GM18505 (cell line): Measurements from ENCODE around the gene DDX41.
"Not testable (repeated sequence)": the region's sequence is repeated elsewhere in the genome, so short reads cannot be mapped to it uniquely, and the experiment has no call there.

Source experiments
- ATAC-seq: cut with Tn5 transposase; IDR thresholded peaks from one replicate; pipeline ENCODE4 v1.9.1; 2021; ENCODE audit not compliant: unreplicated experiment
- POLR2A ChIP-seq: IDR thresholded peaks from 4 replicates; pipeline ENCODE4 v1.6.1; 2011; ENCODE audit warnings: borderline replicate concordance; ENCODE audit not compliant: insufficient read depth, insufficient read length; ENCODE audit errors: extremely low read depth

The DDX41 gene

GRCh38 chr5:177547736-177548135, 31.0 kb upstream of the DDX41 start:
- TF ChIP-seq POLR2A: no peak
- ATAC-seq: no peak

DNA sequence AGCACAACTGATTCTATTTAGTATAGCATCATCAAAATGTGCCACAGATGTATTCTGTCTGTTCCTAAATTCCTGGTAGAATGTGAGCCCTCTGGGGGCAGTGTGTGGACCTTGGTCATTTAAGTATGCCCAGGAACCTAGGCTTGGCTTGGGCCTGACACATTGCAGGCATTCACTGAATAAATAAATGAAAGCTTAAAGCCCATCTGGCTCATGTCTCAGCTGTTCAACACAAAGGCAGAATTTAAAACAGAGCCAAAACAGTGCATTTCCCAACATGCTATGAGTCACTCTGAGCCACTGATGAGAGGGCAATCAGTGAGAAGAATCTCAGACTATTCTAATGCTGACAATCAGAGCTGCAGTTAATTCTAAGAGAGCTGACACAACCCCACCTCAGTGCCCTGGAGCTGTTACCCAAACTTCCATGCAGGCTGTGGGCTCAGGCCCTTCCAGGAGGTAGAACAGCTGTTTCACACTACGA, 29.5 kb upstream of the DDX41 start:
- TF ChIP-seq POLR2A: no peak
- ATAC-seq: no peak

DNA sequence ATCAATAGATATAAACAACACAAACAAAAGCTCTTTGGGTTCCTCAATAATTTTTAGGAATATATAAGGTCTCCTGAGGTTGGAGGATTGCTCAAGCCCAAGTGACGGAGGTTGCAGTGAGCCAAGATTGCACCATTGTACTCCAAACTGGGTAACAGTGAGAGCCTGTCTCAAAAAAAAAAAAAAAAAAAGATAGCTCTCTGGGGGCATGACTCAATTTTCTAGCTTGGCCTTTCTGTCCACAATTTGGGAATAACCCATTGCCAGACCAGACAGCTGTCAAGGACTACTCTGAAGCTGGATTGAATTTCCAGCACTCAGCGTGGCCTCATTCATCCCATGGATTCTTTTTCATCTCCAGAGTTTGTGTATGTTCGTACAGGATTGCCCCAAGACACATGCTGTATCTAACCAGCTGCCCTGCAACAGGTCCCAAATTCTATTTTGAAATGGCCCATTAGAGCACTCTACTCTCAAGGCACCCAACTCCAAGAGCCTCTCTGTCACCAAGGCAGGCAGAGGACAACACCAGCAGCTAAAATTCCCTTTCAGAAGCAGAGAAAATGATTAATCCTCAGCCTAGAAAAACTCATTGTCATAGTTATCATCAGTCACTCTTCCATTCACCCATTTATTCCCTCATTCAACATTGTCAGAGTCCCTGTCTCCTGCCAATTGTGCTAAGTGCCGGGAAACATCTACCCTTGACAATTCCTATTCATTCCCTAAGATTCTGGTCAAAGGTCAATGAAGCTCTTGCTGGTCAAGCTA, 28.9 kb upstream of the DDX41 start:
- ATAC-seq: no peak
- no peak for TF ChIP-seq POLR2A

- TF ChIP-seq POLR2A: no peak
- no peak for ATAC-seq
Observed at GRCh38 chr5:177542816-177543465, 26.2 kb upstream of the DDX41 start.

DNA sequence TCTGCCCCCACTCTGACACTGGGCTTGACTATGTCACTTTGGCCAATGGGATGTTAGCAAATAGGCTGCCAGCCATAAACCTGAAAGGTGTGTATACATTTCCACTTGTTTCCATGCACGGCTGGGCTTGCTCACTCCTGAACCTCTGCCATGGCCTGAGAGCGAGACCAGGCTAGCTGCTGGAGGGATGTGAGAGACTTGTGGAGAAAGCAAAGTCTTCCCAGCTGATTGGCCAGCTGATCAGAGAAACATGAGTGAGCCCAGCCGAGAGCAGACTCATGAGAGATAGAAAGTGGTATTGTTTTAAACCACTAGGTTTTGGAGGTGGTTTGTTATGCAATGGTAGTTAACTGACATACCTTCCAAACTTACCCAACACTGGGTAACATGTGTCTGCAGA, 23.7 kb upstream of the DDX41 start:
- no peak for TF ChIP-seq POLR2A

GRCh38 chr5:177539411-177539810, 22.6 kb upstream of the DDX41 start:
- ATAC-seq: no peak
- TF ChIP-seq POLR2A: no peak

More for the DNA sequence above, 23.7 kb upstream of the DDX41 start:
- ATAC-seq: no peak

GRCh38 chr5:177538876-177539275, 22.1 kb upstream of the DDX41 start:
- no peak for TF ChIP-seq POLR2A

GRCh38 chr5:177537389-177538361, 20.9 kb upstream of the DDX41 start:
- TF ChIP-seq POLR2A: no peak
- no peak for ATAC-seq

More at GRCh38 chr5:177538876-177539275, 22.1 kb upstream of the DDX41 start:
- no peak for ATAC-seq

- ATAC-seq: no peak
- no peak for TF ChIP-seq POLR2A
Observed at GRCh38 chr5:177536386-177536785, 19.6 kb upstream of the DDX41 start.

DNA sequence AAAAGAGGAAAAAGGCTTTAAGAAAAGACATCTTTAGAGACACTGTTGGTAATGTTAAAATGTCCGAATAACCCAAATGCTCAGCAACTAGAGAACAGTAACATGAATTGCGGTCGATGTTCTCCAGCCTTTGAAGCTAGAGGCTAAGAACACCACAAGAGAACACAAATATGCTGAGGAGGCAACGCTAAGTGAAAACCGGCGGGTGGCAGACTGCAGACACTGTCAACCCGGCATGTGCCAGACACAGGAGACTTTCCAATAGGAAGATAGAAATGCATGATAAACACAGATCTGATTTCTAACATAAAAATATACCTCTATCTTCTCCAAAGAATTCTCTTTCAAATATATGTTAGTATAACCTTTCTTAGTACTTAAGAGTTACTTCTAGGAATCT, 18.4 kb upstream of the DDX41 start:
- ATAC-seq: no peak
- TF ChIP-seq POLR2A: no peak

DNA sequence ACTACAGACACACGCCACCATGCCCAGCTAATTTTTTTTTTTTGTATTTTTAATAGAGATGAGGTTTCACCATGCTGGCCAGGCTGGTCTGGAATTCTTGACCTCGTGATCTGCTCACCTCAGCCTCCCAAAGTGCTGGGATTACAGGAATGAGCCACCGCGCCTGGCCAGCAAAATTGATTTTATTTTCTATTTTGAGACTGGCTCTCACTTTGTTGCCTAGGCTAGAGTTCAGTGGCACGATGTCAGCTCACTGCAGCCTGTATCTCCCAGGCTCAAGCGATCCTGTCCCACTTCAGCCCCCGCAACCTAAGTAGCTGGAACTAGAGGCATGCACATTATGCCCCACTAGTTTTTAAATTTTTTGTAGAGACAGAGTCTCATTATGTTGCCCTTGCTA, 17.7 kb upstream of the DDX41 start:
- ATAC-seq: not testable (repeated sequence)

DNA sequence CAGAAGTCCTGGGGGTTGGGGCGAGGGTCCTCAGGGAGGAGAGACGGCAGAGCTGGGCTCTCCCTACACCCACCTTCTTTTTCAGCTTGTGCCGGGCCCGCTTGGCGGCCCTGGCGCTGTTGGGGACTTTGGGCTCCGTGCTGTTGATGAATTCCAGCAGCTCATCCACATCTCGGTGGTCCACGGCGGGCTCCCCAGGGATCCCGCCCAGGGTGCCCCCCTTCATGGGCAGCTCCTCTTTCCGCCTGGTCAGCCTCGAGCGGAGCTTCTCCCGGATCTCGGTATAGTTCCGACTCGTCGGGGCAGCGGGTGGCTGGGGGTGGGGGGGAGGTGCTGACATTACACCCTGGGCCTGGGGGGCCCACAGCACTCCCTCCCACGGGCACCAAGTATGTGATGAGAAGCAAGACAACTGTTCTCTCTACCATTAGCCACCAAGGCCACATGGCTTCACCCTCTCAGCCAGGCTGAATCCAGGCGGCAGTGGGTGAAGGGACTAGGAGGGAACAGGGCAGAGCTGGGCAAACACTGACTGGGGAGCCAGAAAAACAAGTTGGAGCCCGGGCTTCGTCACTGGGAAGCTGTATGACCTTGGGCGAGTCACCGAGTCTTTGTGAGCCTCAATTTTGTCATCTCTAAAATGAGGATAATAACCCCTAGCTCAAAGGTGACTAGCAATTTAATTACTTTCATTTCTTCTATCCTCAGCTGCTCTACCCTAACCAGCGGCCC, 14.6 kb upstream of the DDX41 start:
- no peak for ATAC-seq
- TF ChIP-seq POLR2A: no peak

- no peak for ATAC-seq
- no peak for TF ChIP-seq POLR2A
Observed at GRCh38 chr5:177530638-177531037, 13.9 kb upstream of the DDX41 start.
